22Rv1 (cell line): ENCODE results near the gene ARFGAP3.

ENCODE experiments used
- ZFX ChIP-seq: fragments of 450-650 bp; IDR thresholded peaks from 2 replicates; pipeline ENCODE4 v1.6.1; 2017; ENCODE audit warnings: antibody characterized with exemption, borderline replicate concordance
- TF ChIP-seq, protein P1 (sequence below): fragments of 450-650 bp; IDR thresholded peaks from 2 replicates; pipeline ENCODE4 v1.5.1; 2017; ENCODE audit warnings: mild to moderate bottlenecking

DNA sequence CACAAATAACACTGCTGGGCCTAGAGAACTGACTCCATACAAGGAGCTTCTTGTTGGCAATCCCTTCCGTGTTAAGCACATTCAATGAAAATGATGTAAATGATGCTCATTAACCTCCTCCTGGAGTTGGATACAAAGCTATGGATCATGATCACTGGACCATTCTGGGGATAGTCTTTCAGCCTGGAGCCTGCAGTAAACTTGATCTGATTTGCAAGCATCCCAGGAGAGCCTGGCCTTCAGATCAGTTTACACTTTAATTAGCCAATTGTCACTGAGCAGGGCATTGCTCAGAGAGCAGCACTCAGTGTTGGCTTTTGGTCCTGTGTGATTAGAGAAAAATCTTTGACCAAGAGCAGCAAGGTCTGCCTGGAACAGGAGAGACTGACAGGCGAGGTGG is 45.6 kb downstream of the ARFGAP3 start:
- TF ChIP-seq, protein P1, sequence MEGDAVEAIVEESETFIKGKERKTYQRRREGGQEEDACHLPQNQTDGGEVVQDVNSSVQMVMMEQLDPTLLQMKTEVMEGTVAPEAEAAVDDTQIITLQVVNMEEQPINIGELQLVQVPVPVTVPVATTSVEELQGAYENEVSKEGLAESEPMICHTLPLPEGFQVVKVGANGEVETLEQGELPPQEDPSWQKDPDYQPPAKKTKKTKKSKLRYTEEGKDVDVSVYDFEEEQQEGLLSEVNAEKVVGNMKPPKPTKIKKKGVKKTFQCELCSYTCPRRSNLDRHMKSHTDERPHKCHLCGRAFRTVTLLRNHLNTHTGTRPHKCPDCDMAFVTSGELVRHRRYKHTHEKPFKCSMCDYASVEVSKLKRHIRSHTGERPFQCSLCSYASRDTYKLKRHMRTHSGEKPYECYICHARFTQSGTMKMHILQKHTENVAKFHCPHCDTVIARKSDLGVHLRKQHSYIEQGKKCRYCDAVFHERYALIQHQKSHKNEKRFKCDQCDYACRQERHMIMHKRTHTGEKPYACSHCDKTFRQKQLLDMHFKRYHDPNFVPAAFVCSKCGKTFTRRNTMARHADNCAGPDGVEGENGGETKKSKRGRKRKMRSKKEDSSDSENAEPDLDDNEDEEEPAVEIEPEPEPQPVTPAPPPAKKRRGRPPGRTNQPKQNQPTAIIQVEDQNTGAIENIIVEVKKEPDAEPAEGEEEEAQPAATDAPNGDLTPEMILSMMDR: no peak
- TF ChIP-seq ZFX: no peak
